HUES6 (cell line): Measurements from ENCODE around the gene RNF144A.

Experiments used
- H3K27ac ChIP-seq: 2 replicates; pipeline ENCODE4 v1.7.0; 2013; ENCODE audit warnings: low read depth, mild to moderate bottlenecking, low read length, inconsistent platforms
- H3K27me3 ChIP-seq: 2 replicates; pipeline ENCODE4 v1.6.1; 2013; ENCODE audit warnings: low read length; ENCODE audit not compliant: control insufficient read depth, insufficient read depth
- H3K36me3 ChIP-seq: 2 replicates; pipeline ENCODE4 v1.6.1; 2013; ENCODE audit warnings: low read length; ENCODE audit not compliant: control insufficient read depth, insufficient read depth
- H3K4me1 ChIP-seq: 2 replicates; pipeline ENCODE4 v1.6.1; 2013; ENCODE audit warnings: low read length; ENCODE audit not compliant: control insufficient read depth, insufficient read depth
- H3K4me3 ChIP-seq: 2 replicates; pipeline ENCODE4 v1.5.1; 2013; ENCODE audit warnings: low read depth, low read length
- H3K9ac ChIP-seq: one replicate; pipeline ENCODE4 v1.6.1; 2013; ENCODE audit warnings: mild to moderate bottlenecking, low read length
- H3K9me3 ChIP-seq: 2 replicates; pipeline ENCODE4 v1.6.1; 2013; ENCODE audit warnings: low read depth, low read length; ENCODE audit not compliant: control insufficient read depth, insufficient read depth

The RNF144A gene

GRCh38 chr2:6972067-6972710, 55.0 kb downstream of the RNF144A start:
- H3K36me3 ChIP-seq = 0 out of 2 replicates have a peak, but pooled peaks cover 3% of the 10 kb centered on the region

GRCh38 chr2:6973895-6974545, 56.8 kb downstream of the RNF144A start:
- Histone ChIP-seq H3K4me3 (no peak overlapping the region), H3K9me3 (peaks cover 3% of the 10 kb centered on the region; the same call in 1 of the 2 replicates), H3K27ac (no peak overlapping the region), H3K9ac (no peak overlapping the region), H3K36me3 (0 out of 2 replicates have a peak, but pooled peaks cover 3% of the 10 kb centered on the region), H3K4me1 (no peaks in the 10 kb centered on the region), H3K27me3 (no peaks in the 10 kb centered on the region)

More at GRCh38 chr2:6972067-6972710, 55.0 kb downstream of the RNF144A start:
- H3K27me3 ChIP-seq = no peaks in the 10 kb centered on the region
- H3K9me3 ChIP-seq = no peaks in the 10 kb centered on the region
- no peak overlapping the region for H3K4me3 ChIP-seq
- H3K27ac ChIP-seq = no peak overlapping the region
- no peak overlapping the region for H3K9ac ChIP-seq
- H3K4me1 ChIP-seq = no peaks in the 10 kb centered on the region

- no peaks in the 10 kb centered on the region for H3K4me1 ChIP-seq
- H3K4me3 ChIP-seq = no peak overlapping the region
- no peaks in the 10 kb centered on the region for H3K36me3 ChIP-seq
- H3K27me3 ChIP-seq = no peaks in the 10 kb centered on the region
- H3K9me3 ChIP-seq = peaks cover 17% of the 10 kb centered on the region
- no peak overlapping the region for H3K27ac ChIP-seq
- H3K9ac ChIP-seq = no peak overlapping the region
These were observed 58.8 kb downstream of the RNF144A start for GRCh38 chr2:6975988-6976387.

- no peak overlapping the region for H3K4me3 ChIP-seq
- no peak overlapping the region for H3K27ac ChIP-seq
- peaks cover 26% of the 10 kb centered on the region for H3K9me3 ChIP-seq
- no peaks in the 10 kb centered on the region for H3K4me1 ChIP-seq
- H3K27me3 ChIP-seq = no peaks in the 10 kb centered on the region
- H3K36me3 ChIP-seq = no peaks in the 10 kb centered on the region
- no peak overlapping the region for H3K9ac ChIP-seq
These were observed 60.0 kb downstream of the RNF144A start for GRCh38 chr2:6977113-6977741.

- H3K4me1 ChIP-seq = no peaks in the 10 kb centered on the region
- no peak overlapping the region for H3K9ac ChIP-seq
- H3K36me3 ChIP-seq = no peaks in the 10 kb centered on the region
- peaks cover 26% of the 10 kb centered on the region for H3K9me3 ChIP-seq
- no peak overlapping the region for H3K27ac ChIP-seq
- H3K4me3 ChIP-seq = no peak overlapping the region
- H3K27me3 ChIP-seq = no peaks in the 10 kb centered on the region
These were observed 60.6 kb downstream of the RNF144A start for GRCh38 chr2:6977786-6978185.

GRCh38 chr2:6978991-6979390, 61.8 kb downstream of the RNF144A start:
- no peak overlapping the region for H3K27ac ChIP-seq
- H3K9ac ChIP-seq = no peak overlapping the region
- no peaks in the 10 kb centered on the region for H3K36me3 ChIP-seq
- no peak overlapping the region for H3K4me3 ChIP-seq
- no peaks in the 10 kb centered on the region for H3K27me3 ChIP-seq
- no peaks in the 10 kb centered on the region for H3K4me1 ChIP-seq
- H3K9me3 ChIP-seq = peaks cover 26% of the 10 kb centered on the region

GRCh38 chr2:6982449-6982848, 65.2 kb downstream of the RNF144A start:
- H3K4me3 ChIP-seq = no peak overlapping the region
- H3K4me1 ChIP-seq = no peaks in the 10 kb centered on the region
- no peak overlapping the region for H3K9ac ChIP-seq
- H3K27ac ChIP-seq = no peak overlapping the region
- H3K36me3 ChIP-seq = no peaks in the 10 kb centered on the region
- peaks cover 26% of the 10 kb centered on the region for H3K9me3 ChIP-seq
- H3K27me3 ChIP-seq = no peaks in the 10 kb centered on the region

GRCh38 chr2:6982934-6983589, 65.8 kb downstream of the RNF144A start:
- no peak overlapping the region for H3K27ac ChIP-seq
- no peaks in the 10 kb centered on the region for H3K4me1 ChIP-seq
- H3K4me3 ChIP-seq = no peak overlapping the region
- peaks cover 23% of the 10 kb centered on the region for H3K9me3 ChIP-seq
- no peaks in the 10 kb centered on the region for H3K27me3 ChIP-seq
- H3K9ac ChIP-seq = no peak overlapping the region
- H3K36me3 ChIP-seq = no peaks in the 10 kb centered on the region

GRCh38 chr2:6986301-6986911, 69.2 kb downstream of the RNF144A start:
- no peak overlapping the region for H3K4me3 ChIP-seq
- no peak overlapping the region for H3K9ac ChIP-seq
- H3K9me3 ChIP-seq = peaks cover 13% of the 10 kb centered on the region
- no peaks in the 10 kb centered on the region for H3K27me3 ChIP-seq
- H3K4me1 ChIP-seq = no peaks in the 10 kb centered on the region
- H3K36me3 ChIP-seq = no peaks in the 10 kb centered on the region; the same call in 1 of the 2 replicates
- no peak overlapping the region for H3K27ac ChIP-seq

GRCh38 chr2:6986912-6987361, 69.7 kb downstream of the RNF144A start:
- Histone ChIP-seq H3K27me3 (no peaks in the 10 kb centered on the region), H3K36me3 (no peaks in the 10 kb centered on the region; the same call in 1 of the 2 replicates), H3K9me3 (peaks cover 9% of the 10 kb centered on the region), H3K4me3 (no peak overlapping the region), H3K4me1 (no peaks in the 10 kb centered on the region), H3K9ac (no peak overlapping the region), H3K27ac (no peak overlapping the region)
